Fibroblast of skin of left quadriceps (primary cell): ENCODE data around the gene TMEM179.

ENCODE experiments used
- DNase-seq, 2 experiments: peaks; one replicate each; pipeline ENCODE4 v3.0.0-alpha.2; 2013; ENCODE audit warnings: low read depth in 2 of 2

TMEM179 gene

GRCh38 chr14:104544362-104544961 is 60.1 kb downstream of the TMEM179 start:
- DNase-seq: no peak

- no peak for DNase-seq
Observed at GRCh38 chr14:104542871-104543830, 61.4 kb downstream of the TMEM179 start.

DNA sequence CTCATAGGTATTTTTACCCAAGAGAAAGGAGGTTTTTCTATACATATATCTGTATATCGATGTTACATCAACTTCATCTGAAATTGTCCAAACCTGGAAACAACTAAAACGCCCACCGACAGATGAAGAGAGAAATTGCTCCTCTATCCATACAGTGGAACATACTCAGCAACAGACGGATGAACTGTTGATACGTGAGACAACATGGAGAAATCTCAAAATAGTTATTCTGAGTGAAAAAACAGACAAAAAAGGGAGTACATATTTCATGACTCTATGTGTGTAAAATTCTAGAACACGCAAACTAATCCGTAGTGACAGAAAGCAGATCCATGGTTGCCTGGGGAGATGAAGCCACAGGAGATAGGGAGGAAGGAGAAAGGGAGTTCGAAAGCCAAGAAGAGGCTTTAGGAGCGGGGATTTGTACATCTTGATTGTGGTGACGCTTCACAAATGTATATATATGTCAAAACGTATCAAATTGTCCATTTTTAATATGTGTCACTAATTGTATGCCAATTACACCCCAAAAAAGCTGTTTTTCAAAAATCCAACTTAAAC is 62.6 kb downstream of the TMEM179 start:
- no peak for DNase-seq
